Stimulated activated CD8-positive, alpha-beta memory T cell treated with anti-CD3 and anti-CD28 coated beads, Interleukin-12 subunit alpha, Interleukin-12 subunit beta, amount 100 ng/mL, for 1 hour (primary cell): ENCODE data around the gene MIA3.
"Not testable (repeated sequence)": the region's sequence is repeated elsewhere in the genome, so short reads cannot be mapped to it uniquely, and the experiment has no call there.

Experiments
- DNase-seq: peaks from one replicate; pipeline ENCODE4 v3.0.0-alpha.2; 2020; ENCODE audit warnings: low read depth

MIA3 gene, protein sequence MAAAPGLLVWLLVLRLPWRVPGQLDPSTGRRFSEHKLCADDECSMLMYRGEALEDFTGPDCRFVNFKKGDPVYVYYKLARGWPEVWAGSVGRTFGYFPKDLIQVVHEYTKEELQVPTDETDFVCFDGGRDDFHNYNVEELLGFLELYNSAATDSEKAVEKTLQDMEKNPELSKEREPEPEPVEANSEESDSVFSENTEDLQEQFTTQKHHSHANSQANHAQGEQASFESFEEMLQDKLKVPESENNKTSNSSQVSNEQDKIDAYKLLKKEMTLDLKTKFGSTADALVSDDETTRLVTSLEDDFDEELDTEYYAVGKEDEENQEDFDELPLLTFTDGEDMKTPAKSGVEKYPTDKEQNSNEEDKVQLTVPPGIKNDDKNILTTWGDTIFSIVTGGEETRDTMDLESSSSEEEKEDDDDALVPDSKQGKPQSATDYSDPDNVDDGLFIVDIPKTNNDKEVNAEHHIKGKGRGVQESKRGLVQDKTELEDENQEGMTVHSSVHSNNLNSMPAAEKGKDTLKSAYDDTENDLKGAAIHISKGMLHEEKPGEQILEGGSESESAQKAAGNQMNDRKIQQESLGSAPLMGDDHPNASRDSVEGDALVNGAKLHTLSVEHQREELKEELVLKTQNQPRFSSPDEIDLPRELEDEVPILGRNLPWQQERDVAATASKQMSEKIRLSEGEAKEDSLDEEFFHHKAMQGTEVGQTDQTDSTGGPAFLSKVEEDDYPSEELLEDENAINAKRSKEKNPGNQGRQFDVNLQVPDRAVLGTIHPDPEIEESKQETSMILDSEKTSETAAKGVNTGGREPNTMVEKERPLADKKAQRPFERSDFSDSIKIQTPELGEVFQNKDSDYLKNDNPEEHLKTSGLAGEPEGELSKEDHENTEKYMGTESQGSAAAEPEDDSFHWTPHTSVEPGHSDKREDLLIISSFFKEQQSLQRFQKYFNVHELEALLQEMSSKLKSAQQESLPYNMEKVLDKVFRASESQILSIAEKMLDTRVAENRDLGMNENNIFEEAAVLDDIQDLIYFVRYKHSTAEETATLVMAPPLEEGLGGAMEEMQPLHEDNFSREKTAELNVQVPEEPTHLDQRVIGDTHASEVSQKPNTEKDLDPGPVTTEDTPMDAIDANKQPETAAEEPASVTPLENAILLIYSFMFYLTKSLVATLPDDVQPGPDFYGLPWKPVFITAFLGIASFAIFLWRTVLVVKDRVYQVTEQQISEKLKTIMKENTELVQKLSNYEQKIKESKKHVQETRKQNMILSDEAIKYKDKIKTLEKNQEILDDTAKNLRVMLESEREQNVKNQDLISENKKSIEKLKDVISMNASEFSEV (N-terminal part only)

DNA sequence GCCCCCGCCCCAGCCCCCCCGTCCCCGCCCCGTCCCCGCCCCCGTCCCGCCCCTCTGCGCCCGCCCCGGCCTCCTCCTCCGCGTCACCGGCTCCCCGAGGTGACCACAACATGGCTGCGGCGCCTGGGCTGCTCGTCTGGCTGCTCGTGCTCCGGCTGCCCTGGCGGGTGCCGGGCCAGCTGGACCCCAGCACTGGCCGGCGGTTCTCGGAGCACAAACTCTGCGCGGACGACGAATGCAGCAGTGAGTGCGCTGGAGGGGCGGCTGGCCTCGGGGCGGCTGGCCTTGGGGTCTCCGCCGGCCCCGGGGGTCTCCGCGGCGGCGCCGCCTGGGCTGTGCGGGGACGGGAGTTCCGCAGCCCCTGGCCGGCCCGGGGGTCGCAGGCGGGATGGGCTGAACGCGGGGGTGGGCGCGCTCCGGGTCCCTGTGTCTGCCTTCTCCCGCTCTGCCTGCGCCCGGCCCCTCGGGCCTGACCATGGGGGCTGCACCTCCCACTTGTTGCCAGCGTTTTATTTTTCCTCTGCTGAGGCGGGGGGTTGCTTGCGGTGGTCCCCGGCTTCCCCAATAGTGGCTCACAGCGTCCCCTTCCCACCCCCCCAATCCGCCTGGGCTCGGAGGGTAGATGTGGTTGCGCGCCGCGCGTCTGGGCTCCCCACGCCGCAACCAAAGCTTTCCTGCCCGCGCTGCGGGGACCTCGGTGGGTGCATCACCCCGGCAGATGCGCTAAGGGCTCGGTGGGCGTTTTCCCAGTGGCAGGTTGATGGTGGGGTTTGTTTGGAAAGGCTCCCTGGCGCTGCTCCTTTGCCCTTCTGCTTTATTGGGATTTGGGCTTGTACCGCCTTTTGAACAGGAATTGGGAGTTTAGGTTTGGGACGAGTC lies at the start of gene MIA3:
Gene MIA3 (plus strand): TSS at position 97 of the 879 bp plus-strand sequence. CDS start 14 bp downstream, at position 111.
- peak; percentile 11 for DNase-seq

DNA sequence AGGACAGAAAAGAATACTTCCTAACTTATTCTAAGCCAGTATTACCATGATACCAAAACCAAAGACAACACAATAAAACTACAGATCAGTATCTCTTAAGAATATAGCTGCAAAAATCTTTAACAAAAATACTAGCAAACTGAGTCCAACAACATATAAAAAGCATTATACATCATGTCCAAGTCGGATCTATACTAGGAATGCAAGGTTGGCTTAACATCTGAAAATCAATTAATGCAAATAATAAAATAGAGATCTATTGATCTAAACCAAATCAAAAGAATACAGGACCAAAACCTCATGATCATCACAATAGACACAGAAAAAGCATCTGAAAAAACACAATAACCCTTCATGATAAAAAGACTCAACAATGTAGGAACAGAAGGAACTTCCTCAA lies 47.1 kb upstream of the MIA3 start:
- DNase-seq = no peak

DNA sequence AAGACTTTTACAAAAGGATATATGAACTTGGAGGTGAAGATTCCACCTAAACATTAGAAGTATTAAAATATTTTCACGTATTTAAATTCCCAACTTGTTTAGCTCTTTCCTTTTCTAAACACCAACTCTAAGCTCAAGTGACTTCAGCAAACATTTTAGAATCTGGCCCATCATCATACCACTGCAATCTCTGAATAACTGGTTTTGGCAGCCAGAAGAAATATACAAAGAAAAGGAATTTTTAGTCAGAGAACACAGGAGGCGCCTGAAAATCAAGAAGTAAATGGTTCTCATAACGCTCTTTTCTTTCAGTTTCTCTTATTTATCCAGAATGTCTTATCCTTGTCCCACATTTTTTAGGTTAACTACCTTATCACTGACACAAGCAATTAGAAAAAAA lies 38.6 kb upstream of the MIA3 start:
- DNase-seq = no peak

DNA sequence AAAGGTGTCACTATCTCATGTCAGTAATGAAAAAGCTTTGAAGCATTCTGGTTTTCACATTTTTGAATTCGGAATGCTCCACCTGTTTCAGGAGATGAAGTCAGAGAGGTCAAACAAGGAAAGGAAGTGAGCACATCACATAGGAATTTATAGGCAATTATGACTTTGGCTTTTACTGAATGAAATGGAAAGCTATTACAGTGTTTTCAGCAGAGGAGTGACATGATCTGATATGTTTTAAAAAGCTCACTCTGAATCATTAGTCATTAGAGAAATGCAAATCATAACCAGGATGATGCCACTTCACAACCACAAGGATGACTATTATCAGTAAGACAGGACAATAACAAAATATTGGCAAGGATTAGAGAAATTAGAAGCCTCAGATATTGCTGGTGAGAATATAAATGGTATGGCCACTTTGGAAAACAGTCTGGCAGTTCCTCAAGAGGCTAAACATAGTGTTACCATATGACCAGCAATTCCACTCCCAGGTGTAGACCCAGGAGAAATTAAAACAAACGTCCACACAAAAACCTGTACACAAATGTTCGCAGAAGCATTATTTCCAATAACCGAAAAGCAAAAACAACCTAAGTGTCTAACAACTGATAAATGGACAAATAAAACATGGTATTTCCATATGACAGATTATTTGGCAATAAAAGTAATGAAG lies 35.7 kb upstream of the MIA3 start:
- no peak for DNase-seq

DNA sequence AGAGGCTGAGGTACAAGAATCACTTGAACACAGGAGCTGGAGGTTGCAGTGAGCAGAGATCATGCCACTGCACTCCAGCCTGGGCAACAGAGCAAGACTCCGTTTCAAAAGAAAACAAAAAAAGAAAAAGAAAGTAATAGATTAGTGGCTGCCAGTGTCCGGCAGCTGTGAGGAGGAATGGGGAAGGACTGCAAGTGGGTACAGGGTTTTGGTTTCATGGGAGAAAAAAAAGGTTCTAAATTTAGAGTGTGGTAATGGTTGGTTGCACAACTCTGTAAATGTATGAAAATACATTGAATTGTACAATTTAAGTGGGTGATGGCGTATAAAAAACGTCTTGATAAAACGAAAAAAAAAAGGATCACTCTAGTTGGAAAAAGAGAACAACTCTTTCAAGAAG lies 34.8 kb upstream of the MIA3 start:
- no peak for DNase-seq

DNA sequence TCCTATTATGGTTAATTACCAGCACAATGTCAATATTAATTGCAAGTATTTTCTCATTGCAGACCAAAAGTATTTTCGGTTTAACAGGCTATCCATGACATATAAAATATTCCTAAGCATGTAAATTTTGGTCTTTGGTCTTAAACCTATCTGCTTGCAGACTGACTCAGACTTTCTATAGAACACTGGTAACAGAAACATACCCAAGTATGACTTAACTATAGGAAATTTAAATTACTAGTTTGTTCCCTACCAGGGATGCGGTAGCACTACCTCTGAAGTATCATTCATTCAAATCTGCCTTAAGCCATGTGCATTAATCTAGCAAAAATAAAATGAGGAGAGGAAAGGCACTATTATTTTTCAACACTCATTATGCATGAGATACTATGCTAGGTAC lies 31.1 kb upstream of the MIA3 start:
- DNase-seq = no peak

DNA sequence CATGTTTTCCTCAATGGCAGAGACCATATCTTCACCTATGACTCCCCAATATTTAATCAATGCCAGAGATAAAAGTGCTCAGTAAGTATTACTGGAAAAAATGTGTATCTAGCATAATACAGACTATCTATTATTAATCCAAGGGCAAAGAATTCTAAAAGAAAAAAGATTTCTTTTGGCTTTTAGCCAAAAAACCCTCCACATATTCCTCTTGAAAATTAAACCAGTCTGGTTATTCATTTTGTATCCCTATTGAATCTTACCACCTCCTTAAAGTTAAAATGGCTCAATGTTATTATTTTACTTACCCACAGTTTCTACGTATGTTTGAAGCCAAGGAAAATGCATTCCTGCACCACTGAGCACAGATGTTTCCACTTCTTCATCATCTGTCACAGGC lies 29.8 kb upstream of the MIA3 start:
- DNase-seq = no peak

DNA sequence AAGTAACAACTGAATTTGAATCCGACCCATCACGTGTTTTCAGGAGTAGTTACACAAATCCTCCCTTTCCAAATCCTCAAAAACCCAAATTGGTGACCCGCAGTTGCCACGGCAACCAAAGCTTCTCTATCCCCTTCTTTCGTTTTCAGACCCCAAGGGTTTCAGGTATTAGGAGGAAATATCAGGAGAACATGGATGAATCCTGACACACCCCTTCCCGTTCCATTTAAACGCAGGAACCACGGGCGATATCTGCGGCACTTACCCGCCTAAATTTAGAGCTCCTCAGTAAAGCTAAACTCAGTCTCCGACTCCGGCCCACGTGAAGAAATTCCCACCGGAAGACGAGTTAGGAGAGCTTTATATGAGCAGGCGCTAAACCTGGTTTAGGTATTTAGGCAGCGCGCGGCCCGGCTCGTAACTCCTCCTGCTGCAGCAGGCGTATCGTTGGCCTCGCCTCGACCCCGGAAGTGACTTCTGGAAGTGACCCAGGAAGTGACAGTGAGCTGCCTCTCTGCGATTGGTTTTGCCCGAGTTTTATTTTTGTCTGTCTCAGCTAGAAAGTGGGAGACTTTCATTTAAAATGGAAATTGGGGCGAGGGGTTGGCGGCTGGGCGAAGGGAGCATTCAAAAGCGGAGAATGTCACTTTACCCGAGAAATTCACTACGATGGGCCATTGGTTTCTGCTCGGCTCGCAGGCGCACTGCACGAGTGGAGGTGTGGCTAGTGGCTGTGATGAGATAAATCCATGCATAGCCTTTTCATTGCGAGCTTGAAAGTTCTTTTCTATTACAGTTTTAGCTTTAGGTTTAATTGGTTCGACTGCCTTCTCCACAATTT lies 28.2 kb upstream of the MIA3 start, which contains the start of gene TAF1A:
Gene TAF1A (minus strand): TSS at position 472 of the 841 bp plus-strand sequence.
- peak; percentile 71 for DNase-seq

DNA sequence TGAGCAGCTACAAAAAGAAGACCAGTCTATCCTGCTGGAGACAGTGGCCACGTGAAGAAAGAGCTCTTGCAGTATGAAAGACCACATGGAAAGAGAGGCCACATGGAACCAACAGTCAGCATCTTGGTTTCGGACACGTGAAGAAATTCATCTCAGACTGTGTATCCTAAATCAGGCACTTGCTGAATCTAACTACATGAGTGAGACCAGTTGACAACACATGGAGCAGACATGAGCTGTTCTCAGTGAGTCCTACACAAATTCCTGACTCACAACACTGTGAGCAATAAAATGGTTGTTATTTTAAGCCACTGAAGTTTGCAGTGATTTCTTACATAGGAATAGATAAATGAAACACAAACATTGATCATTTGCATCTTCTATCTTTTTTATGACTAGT lies 25.7 kb upstream of the MIA3 start:
- no peak for DNase-seq

DNA sequence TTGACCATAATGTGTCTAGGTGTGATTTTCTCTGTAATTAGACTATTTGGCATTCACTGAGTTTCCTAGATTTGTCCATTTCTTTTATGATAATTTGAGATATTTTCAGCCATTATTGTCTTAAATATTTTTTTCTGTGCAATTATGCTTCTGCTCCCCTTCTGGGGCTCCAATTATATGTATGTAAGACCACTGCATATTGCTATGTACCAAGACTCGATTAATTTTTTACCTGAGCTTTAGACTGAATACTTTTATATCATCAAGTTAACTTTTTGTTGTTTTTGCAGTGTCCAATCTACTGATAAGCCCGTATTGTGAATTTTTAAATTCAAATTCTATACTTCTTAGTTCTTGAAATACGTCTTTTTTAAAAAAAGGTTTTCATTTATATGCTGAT lies 23.1 kb upstream of the MIA3 start:
- no peak for DNase-seq

DNA sequence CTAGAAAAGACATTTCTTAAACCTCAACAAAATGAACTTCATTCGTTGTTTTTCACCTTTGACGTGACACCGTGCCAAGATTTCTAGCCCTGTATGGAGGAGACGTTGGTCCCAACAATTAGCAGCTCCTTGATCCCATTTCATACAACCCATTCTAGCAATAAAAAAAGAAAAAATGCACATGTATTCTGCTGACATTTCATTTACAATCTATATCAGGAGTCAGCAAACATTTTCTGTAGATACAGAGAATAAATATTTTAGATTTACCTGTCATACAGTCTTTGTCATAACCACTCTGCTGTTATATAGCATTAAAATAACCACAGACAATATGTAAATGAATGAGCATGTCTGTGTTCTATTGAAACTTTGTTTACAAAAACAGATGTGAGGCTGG lies 21.2 kb upstream of the MIA3 start:
- no peak for DNase-seq

DNA sequence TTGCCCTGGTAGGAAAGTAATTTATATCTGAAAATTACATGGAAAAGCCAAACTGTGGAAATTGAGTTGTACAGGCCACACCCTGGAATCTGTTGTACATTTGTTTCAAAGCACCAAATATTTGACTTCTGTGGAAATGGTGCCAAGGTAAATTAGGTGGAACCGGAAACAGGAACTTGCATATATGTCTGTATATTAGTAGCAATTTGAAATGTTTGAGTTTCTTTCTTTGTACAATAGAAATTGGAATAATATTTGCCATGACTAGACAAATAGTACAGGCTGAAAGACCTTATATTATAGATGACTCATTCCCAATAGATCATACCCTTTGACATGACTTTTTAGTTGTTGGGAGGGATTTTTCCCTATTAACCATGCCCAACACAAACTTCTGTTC lies 17.6 kb upstream of the MIA3 start:
- DNase-seq = no peak

DNA sequence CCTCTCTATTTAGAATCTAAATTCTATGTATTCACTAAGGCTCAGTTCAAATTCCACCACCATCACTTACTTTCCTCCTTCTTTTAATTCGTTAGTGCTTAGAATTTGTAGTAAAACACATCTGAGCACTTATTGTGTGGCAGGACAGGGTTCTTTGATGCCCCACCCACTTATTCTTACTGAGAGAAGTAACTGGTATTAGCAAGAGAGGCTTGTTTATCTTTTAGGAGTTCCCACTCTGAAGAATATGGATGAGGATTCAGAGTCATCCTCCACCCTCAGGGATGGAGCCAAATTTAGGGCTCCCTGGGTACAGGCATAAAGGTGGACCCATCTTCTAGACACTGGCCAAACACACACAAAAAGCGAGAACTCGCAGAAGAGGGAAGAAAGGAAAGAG lies 16.6 kb upstream of the MIA3 start:
- no peak for DNase-seq

DNA sequence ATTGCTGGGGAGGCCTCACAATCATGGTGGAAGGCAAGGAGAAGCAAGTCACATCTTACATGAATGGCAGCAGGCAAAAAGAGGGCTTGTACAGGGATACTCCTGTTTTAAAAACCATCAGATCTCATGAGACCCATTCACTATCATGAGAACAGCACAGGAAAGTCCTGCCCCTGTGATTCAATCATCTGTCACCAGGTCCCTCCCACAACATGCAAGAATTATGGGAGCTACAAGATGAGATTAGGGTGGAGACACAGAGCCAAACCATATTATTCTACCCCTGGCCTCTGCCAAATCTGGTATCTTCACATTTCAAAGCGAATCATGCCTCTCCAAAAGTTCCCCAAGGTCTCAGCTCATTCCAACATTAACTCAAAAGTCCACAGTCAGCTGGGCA lies 11.1 kb upstream of the MIA3 start:
- DNase-seq = no peak

DNA sequence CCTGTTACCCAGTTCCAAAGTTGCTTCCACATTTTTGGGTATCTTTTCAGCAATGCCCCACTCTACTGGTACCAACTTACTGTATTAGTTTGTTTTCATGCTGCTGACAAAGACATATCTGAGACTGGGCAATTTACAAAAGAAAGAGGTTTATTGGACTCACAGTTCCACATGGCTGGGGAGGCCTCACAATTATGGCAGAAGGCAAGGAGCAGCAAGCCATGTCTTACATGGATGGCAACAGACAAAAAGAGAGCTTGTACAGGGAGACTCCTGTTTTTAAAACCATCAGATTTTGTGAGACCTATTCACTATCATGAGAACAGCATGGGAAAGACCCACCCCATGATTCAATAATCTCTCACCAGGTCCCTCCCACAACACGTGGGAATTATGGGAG lies 8.8 kb upstream of the MIA3 start:
- DNase-seq = not testable (repeated sequence)

DNA sequence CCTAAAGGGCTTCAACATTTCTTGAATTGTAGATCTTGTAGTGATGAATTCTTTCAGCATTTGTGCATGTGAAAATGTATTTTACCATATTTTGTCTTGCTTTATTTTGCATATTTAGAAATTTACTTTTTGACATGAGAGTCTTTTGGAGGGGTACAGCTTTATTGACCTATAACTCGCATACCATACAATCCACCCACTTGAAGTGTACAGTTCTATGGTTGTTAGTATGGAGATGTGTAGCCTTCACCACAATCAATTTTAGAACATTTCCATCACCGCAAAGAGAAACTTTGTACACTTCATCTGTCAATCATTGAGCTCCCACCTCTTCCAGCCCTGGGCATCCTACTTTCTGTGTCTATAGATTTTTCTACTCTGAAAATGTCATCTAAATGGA lies 7.2 kb upstream of the MIA3 start:
- DNase-seq = no peak

DNA sequence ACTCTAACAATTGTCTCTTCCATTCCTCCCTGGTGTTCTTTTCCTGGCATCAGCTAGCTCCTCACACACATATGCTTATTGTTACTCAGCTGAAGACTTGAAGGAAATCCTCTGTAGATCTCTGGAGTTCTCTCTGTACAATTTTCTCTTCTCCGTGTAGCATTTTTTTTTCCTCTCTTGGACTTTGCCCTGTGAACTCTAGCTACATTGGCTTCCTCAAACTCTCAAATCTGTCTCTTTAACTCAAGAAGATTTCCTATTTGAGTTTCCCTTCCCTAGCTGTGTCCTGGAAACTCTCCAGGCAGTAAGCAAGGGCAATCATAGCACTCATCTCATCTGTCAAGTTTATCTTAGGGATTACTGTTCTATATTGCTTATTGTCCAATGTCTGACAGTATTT lies 4.3 kb upstream of the MIA3 start:
- DNase-seq = no peak

DNA sequence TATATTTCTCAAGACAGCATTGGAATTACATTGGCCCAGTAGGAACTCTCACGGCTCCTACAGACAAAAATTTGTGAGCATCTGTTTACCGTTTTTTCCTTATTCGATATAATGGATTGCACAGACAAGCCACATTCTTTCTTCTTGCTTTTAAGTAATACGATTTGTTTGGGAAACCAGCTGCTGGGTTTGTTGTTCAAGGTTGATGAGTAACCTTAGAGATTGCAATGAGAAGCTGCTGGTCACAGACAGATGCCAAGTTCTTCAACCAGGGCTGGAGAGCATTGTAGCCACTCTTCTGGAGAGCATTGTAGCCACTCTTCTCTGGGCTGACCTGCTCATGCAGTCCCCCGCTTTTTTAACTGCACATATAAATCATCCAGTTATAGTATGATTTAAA lies 1.4 kb upstream of the MIA3 start:
- DNase-seq = no peak

DNA sequence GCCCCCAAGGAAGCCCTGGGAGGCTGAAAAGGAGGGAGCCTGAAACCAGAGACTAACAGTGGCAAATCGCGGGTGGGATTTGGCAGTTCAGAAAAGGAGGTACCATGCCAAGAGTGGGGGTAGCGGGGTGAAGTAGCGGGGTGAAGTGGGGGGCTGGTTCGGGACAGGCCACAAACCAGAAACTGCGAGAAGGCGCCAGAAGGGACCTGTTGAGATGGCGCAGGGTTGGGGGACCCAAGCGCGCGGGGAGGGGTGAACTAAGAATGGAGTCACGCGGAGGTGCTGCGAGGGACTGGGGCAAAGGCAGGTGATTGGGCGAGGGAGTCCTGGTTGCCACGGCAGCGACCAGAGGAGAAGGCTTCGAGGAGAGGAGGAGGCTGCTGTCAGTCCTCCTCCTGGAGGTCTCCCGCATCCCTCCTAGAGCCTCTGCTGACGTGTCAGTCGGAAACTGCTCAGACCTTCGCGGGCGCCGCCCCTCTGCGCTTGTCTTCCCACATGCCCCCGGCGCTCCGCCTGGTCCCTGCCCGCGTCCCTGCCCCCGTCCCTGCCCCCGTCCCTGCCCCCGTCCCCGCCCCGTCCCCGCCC lies 438 bp upstream of the MIA3 start:
- peak; percentile 90 for DNase-seq
